Mesothelial cell of epicardium (in vitro differentiated cells): ENCODE measurements around the gene OTUB1. TPM values are rescaled to one million over a fixed set of nuclear protein-coding genes. Genes with fewer than 3 reads are reported as not detected.

Source experiments
- DNase-seq, 2 experiments: peaks; one replicate each; pipeline ENCODE4 v3.0.0; 2021; ENCODE audit warnings: low spot score in 2 of 2; ENCODE audit not compliant: unreplicated experiment in 2 of 2
- H3K27ac Mint-ChIP-seq: 2 replicates; pipeline ENCODE4 v1.8.0; 2021; ENCODE audit warnings: mixed read lengths
- H3K27me3 Mint-ChIP-seq: 2 replicates; pipeline ENCODE4 v1.8.0; 2021; ENCODE audit warnings: low read depth, mixed read lengths
- H3K36me3 Mint-ChIP-seq: 2 replicates; pipeline ENCODE4 v1.8.0; 2021; ENCODE audit warnings: mixed read lengths
- H3K4me1 Mint-ChIP-seq: 2 replicates; pipeline ENCODE4 v1.8.0; 2021; ENCODE audit warnings: mixed read lengths
- H3K4me3 Mint-ChIP-seq: 2 replicates; pipeline ENCODE4 v1.8.0; 2021; ENCODE audit warnings: mild to moderate bottlenecking, moderate library complexity, mixed read lengths
- H3K9me3 Mint-ChIP-seq: 2 replicates; pipeline ENCODE4 v1.8.0; 2021; ENCODE audit warnings: mixed read lengths
- CTCF ChIP-seq: fragments of 200-600 bp; sonication (generic); IDR thresholded peaks from one replicate; pipeline ENCODE4 v1.5.0; 2021; ENCODE audit warnings: antibody characterized with exemption; ENCODE audit not compliant: unreplicated experiment
- total RNA-seq: library from RNA; stranded (reverse); gene quantifications from 3 replicates; pipeline ENCODE4 v1.2.1, GENCODE V29; 2021

The OTUB1 gene
- total RNA-seq, 1 donor from 2014 or later: 99.7 TPM

GRCh38 chr11:64034411-64034811 lies 48.2 kb downstream of the OTUB1 start:
- Mint-ChIP-seq H3K4me3 (peak overlapping the region; percentile 78), H3K4me1 (peaks cover 30% of the 10 kb centered on the region), H3K36me3 (no peaks in the 10 kb centered on the region), H3K27me3 (peaks cover 44% of the 10 kb centered on the region), H3K27ac (no peak overlapping the region), H3K9me3 (no peaks in the 10 kb centered on the region)
- TF ChIP-seq CTCF: no peak
- no peak for DNase-seq

- Mint-ChIP-seq H3K36me3 (no peaks in the 10 kb centered on the region), H3K27ac (peak overlapping the region; percentile 34), H3K9me3 (no peaks in the 10 kb centered on the region), H3K4me3 (peak overlapping the region; percentile 78), H3K27me3 (peaks cover 48% of the 10 kb centered on the region), H3K4me1 (peaks cover 24% of the 10 kb centered on the region)
- TF ChIP-seq CTCF: no peak
- no peak for DNase-seq
Observed at GRCh38 chr11:64035081-64035524, 48.9 kb downstream of the OTUB1 start.

- no peak for DNase-seq
- Mint-ChIP-seq H3K27me3 (peaks cover 53% of the 10 kb centered on the region), H3K4me3 (peak within 1 kb of the TSS; percentile 78), H3K27ac (peak within 1 kb of the TSS; percentile 34), H3K36me3 (no peaks in the 10 kb centered on the region), H3K9me3 (no peaks in the 10 kb centered on the region), H3K4me1 (peaks cover 21% of the 10 kb centered on the region)
- TF ChIP-seq CTCF: no peak
Observed at GRCh38 chr11:64035576-64035975, 49.3 kb downstream of the OTUB1 start, which contains the start of gene FLRT1. FLRT1 (plus strand) TSS chr11:64035931; CDS start chr11:64116268, 80,337 bp downstream.

- Mint-ChIP-seq H3K9me3 (no peaks in the 10 kb centered on the region), H3K36me3 (no peaks in the 10 kb centered on the region), H3K27me3 (peaks cover 55% of the 10 kb centered on the region), H3K4me3 (peak overlapping the region; percentile 51), H3K4me1 (peaks cover 27% of the 10 kb centered on the region), H3K27ac (no peak overlapping the region)
- no peak for TF ChIP-seq CTCF
- DNase-seq: no peak
Observed at GRCh38 chr11:64036087-64037026, 50.1 kb downstream of the OTUB1 start.

GRCh38 chr11:64037027-64037634 lies 50.9 kb downstream of the OTUB1 start:
- H3K9me3 Mint-ChIP-seq: no peaks in the 10 kb centered on the region
- DNase-seq: no peak
- H3K27ac Mint-ChIP-seq: no peak overlapping the region
- H3K36me3 Mint-ChIP-seq: no peaks in the 10 kb centered on the region
- peak overlapping the region; percentile 51 for H3K4me3 Mint-ChIP-seq
- TF ChIP-seq CTCF: no peak
- H3K27me3 Mint-ChIP-seq: peaks cover 56% of the 10 kb centered on the region
- H3K4me1 Mint-ChIP-seq: peaks cover 28% of the 10 kb centered on the region
